Esophagus muscularis mucosa (tissue), 4 donors: ENCODE results near the gene PPP6R3. TPM values are rescaled to one million over a fixed set of nuclear protein-coding genes. Genes with fewer than 3 reads are reported as not detected.
"Not testable (repeated sequence)": the region's sequence is repeated elsewhere in the genome, so short reads cannot be mapped to it uniquely, and the experiment has no call there.

Experiments used
- DNase-seq: peaks from one replicate; pipeline ENCODE4 v3.0.0-alpha.2; 2017; ENCODE audit errors: extremely low spot score
- H3K27ac ChIP-seq, 4 donors: fragments of 200-600 bp; sonication (generic); replicated peaks in 1 of 4; 1 replicate in 3 of 4; 2 replicates in 1 of 4; pipeline ENCODE4 v1.5.1; 2016 to 2019; ENCODE audit warnings: mild to moderate bottlenecking in 1 of 4
- H3K27me3 ChIP-seq, 4 donors: fragments of 200-600 bp; sonication (generic); one replicate each; pipeline versions ENCODE4 v1.5.1 to v1.6.0; 2016 to 2019
- H3K36me3 ChIP-seq, 4 donors: fragments of 200-600 bp; sonication (generic); one replicate each; pipeline ENCODE4 v1.5.1; 2016 to 2019
- H3K4me1 ChIP-seq, 4 donors: fragments of 200-600 bp; sonication (generic); one replicate each; pipeline ENCODE4 v1.5.1; 2016 to 2019
- H3K4me3 ChIP-seq, 4 donors: fragments of 200-600 bp; sonication (generic); 1 replicate in 2 of 4; 2 replicates in 2 of 4; pipeline ENCODE4 v1.5.1; 2016 to 2019; ENCODE audit warnings: mild to moderate bottlenecking in 4 of 4, moderate library complexity in 1 of 4
- H3K9me3 ChIP-seq, 4 donors: fragments of 200-600 bp; sonication (generic); 1 replicate in 3 of 4; 2 replicates in 1 of 4; pipeline ENCODE4 v1.5.1; 2016 to 2019
- CTCF ChIP-seq, 3 experiments: fragments of 200-600 bp in 2 of 3; fragments of 450-650 bp in 1 of 3; sonication (generic) in 2 of 3; IDR thresholded peaks; one replicate each; pipeline ENCODE4 v1.5.1; 2017 to 2019; ENCODE audit warnings: antibody characterized with exemption in 3 of 3, mild to moderate bottlenecking in 2 of 3, moderate library complexity in 1 of 3
- EP300 ChIP-seq: sonication (generic); formaldehyde crosslinking; IDR thresholded peaks from one replicate; pipeline ENCODE4 v1.6.1; 2017; ENCODE audit warnings: antibody characterized with exemption
- POLR2A ChIP-seq: fragments of 450-650 bp; IDR thresholded peaks from one replicate; pipeline ENCODE4 v1.6.1; 2017; ENCODE audit warnings: antibody characterized with exemption, moderate library complexity, mild to moderate bottlenecking, low read depth
- POLR2AphosphoS5 ChIP-seq, 2 donors: sonication (generic); formaldehyde crosslinking; IDR thresholded peaks; one replicate each; pipeline ENCODE4 v1.6.1; 2017; ENCODE audit warnings: antibody characterized with exemption in 2 of 2
- WGBS: methylation state at CpG from one replicate; pipeline ENCODE4 v1.1.5; 2018; 5-methylcytosine and 5-hydroxymethylcytosine counted together
- intact Hi-C: fragments of 100-400 bp; cut with DNase I; formaldehyde crosslinking; loops from one replicate; pipeline ENCODE4 v1.15.1; 2023
- total RNA-seq, 4 donors: library from RNA; depleted of rRNA; stranded (reverse); fragments of >200 nt; gene quantifications; one replicate each; pipeline versions ENCODE4 v1.1.0 to v1.2.1, GENCODE V29; 2016

Gene PPP6R3
- total RNA-seq, 4 donors from 2014 or later = 106 to 132 (median 116) TPM

DNA sequence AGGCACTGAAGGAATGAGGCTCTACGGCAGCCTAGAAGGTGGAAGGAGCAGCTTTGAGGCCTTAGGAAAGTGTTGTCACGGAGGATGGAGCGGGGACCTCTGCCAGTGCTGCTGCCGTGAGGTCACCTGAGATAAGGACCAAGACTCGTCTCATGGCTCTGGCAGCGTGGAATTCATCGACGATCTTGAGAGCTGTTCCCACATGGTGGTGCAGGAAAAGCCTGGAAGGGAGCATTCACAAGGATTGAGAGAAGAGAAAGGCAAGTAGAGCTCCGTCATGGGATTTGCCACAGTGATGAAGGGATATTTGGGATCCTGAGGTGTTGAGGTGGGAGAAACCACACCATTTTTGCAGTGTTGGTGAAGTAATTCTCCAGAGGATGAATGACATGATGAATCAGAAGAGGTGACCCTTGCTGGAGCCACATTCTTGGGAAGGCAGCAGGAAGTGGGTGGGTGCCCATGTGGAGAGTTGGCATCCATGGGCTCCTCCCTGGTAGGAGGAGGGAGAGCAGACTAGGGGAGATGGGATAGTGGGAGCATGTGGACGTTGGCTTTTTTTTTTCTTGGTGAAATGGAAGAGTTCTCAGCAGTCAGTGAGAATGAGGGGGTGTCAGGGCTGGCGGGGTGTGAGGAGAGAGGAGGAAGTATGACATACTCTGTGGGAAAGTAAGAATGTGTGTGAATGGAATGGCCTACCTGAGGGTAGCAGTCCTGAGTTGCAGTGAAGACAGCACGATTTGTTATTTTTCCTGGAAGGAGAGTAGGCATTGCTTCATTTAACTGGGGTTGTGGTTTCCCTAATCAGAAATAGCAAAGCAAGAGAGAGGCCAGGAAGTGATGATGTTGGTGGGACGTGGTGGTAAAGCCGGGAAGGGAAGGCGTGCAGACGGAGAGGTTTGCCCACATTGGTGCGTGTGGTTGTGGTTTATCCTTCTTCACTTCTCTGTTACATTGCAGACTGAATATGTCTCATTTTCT is 11.1 kb downstream of the PPP6R3 start:
- H3K4me1 ChIP-seq = peaks cover 67 to 89% (median 83%) of the 10 kb centered on the region in 4 donors
- TF ChIP-seq EP300 = no peak
- no peak for TF ChIP-seq POLR2A
- TF ChIP-seq CTCF (IDR thresholded peaks at IDR 0.05) = no peak
- TF ChIP-seq POLR2AphosphoS5 (IDR thresholded peaks at IDR 0.05) = no peak
- intact Hi-C loops = no loop called here

GRCh38 chr11:68472778-68473177 is 12.2 kb downstream of the PPP6R3 start:
- H3K4me1 ChIP-seq = peaks cover 62 to 87% (median 82%) of the 10 kb centered on the region in 4 donors
- intact Hi-C loops = no loop called here
- WGBS = 97% methylated on average over 2 of the region's 2 CpGs

More for the DNA sequence above, 11.1 kb downstream of the PPP6R3 start:
- H3K27me3 ChIP-seq = no peaks in the 10 kb centered on the region
- no peak for DNase-seq
- H3K27ac ChIP-seq = no peak overlapping the region
- no peaks in the 10 kb centered on the region for H3K9me3 ChIP-seq
- H3K36me3 ChIP-seq = peaks cover 0 to 6% (median 0%) of the 10 kb centered on the region in 4 donors
- no peak overlapping the region for H3K4me3 ChIP-seq
- 84% methylated on average over 17 of the region's 17 CpGs for WGBS

DNA sequence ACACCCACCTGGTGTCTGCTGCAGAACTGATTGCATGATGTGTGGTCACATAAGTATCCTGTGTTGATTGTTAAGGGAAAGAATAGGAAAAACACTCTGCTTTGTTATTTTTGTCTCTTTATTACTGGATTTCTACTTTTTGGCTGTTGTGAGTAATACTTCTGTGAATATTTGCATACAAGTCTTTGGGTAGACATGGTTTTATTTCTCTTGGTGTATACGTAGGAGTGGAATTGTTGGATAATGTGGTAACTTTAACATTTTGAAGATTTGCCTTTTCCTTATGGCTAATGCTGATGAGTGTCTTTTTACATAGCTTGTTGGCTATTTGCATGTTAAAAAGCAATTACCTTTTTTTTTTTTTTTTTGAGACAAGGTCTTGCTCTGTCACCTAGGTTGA is 13.1 kb downstream of the PPP6R3 start:
- H3K4me1 ChIP-seq = peaks cover 53 to 84% (median 77%) of the 10 kb centered on the region in 4 donors
- H3K27ac ChIP-seq = no peak overlapping the region
- TF ChIP-seq POLR2A (no peak), POLR2AphosphoS5 (IDR thresholded peaks at IDR 0.05) (no peak), EP300 (no peak), CTCF (IDR thresholded peaks at IDR 0.05) (no peak)
- H3K27me3 ChIP-seq = no peaks in the 10 kb centered on the region
- H3K9me3 ChIP-seq = no peaks in the 10 kb centered on the region
- no peak overlapping the region for H3K4me3 ChIP-seq
- DNase-seq = no peak
- WGBS = 69% methylated on average over 1 of the region's 1 CpG
- intact Hi-C loops = no loop called here
- peaks cover 0 to 6% (median 0%) of the 10 kb centered on the region in 4 donors for H3K36me3 ChIP-seq

More at GRCh38 chr11:68472778-68473177, 12.2 kb downstream of the PPP6R3 start:
- no peaks in the 10 kb centered on the region for H3K27me3 ChIP-seq
- no peaks in the 10 kb centered on the region for H3K9me3 ChIP-seq
- no peak for TF ChIP-seq CTCF (IDR thresholded peaks at IDR 0.05)
- no peak for TF ChIP-seq POLR2A
- no peak for TF ChIP-seq POLR2AphosphoS5 (IDR thresholded peaks at IDR 0.05)
- no peak for TF ChIP-seq EP300
- H3K4me3 ChIP-seq = no peak overlapping the region
- no peak overlapping the region for H3K27ac ChIP-seq
- peaks cover 0 to 6% (median 0%) of the 10 kb centered on the region in 4 donors for H3K36me3 ChIP-seq
- no peak for DNase-seq

DNA sequence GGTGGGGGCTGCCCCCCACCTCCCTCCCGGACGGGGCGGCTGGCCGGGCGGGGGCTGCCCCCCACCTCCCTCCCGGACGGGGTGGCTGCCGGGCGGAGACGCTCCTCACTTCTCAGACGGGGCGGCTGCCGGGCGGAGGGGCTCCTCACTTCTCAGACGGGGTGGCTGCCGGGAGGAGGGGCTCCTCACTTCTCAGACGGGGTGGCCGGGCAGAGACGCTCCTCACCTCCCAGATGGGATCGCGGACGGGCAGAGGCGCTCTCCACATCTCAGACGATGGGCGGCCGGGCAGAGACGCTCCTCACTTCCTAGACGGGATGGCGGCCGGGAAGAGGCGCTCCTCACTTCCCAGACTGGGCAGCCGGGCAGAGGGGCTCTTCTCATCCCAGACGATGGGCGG is 15.1 kb downstream of the PPP6R3 start:
- H3K27ac ChIP-seq, H3K9me3 ChIP-seq, H3K36me3 ChIP-seq, DNase-seq, intact Hi-C loops, H3K27me3 ChIP-seq, H3K4me3 ChIP-seq: not testable (repeated sequence)
- 95% methylated on average over 8 of the region's 34 CpGs for WGBS
- peaks cover 41 to 82% (median 75%) of the 10 kb centered on the region in 4 donors for H3K4me1 ChIP-seq

DNA sequence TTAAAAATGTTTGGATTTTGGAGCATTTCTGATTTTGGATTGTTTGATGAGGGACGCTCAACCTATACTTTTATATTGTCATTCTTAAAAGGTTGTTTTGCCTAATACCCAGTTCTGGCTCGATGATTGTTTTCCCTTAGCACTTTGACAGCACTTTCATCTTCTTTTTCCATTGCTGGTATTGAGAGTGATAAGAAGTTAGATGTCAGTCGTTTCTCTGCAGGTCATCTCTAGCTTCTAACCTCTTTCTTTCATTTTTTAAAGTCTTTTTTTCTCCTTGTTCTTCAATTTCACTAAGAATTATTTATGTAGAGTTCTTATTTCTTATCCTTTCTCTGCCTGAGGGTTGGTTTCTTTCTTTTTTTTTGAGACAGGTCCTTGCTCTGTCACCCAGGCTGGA is 18.8 kb downstream of the PPP6R3 start:
- TF ChIP-seq EP300 = no peak
- no peak for TF ChIP-seq CTCF (IDR thresholded peaks at IDR 0.05)
- no peak for TF ChIP-seq POLR2AphosphoS5 (IDR thresholded peaks at IDR 0.05)
- TF ChIP-seq POLR2A = no peak
- Histone ChIP-seq H3K27me3 (no peaks in the 10 kb centered on the region), H3K27ac (no peak overlapping the region), H3K4me3 (no peak overlapping the region), H3K9me3 (no peaks in the 10 kb centered on the region), H3K36me3 (no peaks in the 10 kb centered on the region), H3K4me1 (peaks cover 27 to 75% (median 64%) of the 10 kb centered on the region in 4 donors)
- intact Hi-C loops = no loop called here
- DNase-seq = no peak
- WGBS = 80% methylated on average over 3 of the region's 3 CpGs
